SK-N-DZ (cell line): ENCODE results near the gene APH1B.

Experiments
- DNase-seq: peaks from one replicate; pipeline ENCODE4 v3.0.0-alpha.2; 2015; ENCODE audit warnings: low spot score

The APH1B gene

DNA sequence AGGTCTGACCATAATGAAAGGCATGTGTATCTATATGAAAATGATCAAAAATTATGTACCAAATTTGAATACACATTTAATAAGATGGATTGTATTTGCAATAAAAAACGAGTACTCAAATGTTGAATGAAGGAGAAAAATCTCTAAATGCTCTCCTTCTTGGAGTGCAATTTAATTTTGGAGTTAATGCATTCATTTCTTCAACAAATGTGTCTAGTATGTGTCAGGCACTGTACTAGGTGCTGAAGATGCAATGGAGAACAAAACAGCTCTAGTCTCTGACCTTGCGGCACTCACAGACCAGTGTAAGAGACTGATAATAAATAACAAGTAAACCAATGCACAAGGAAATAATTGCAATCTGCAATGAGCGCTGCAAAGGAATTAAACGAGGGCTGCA is 75.4 kb downstream of the APH1B start:
- no peak for DNase-seq

- DNase-seq = no peak
Observed at GRCh38 chr15:63353261-63353660, 75.9 kb downstream of the APH1B start.

GRCh38 chr15:63353887-63354286 is 76.5 kb downstream of the APH1B start:
- DNase-seq = no peak

GRCh38 chr15:63354821-63355650 is 77.6 kb downstream of the APH1B start:
- no peak for DNase-seq

DNA sequence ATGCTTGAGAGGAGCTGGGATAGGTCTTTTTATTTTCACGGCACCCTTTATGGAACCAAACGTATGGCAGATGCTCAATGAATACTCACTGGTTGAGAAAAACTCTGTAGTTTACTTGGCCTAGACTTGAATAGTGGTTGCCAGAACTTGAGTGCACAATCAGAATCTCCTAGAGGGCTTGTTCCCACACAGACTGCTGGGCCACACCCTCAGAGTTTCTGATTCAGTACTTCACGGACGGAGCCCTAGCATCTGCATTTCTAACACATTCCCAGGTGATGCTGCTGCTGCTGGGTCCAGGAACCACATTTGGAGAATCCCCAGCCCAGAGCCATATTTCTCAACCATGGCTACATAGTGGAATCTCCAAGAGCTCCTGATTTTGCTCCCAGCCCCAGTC is 79.7 kb downstream of the APH1B start:
- no peak for DNase-seq

- DNase-seq = no peak
Observed at GRCh38 chr15:63357731-63358130, 80.3 kb downstream of the APH1B start.

DNA sequence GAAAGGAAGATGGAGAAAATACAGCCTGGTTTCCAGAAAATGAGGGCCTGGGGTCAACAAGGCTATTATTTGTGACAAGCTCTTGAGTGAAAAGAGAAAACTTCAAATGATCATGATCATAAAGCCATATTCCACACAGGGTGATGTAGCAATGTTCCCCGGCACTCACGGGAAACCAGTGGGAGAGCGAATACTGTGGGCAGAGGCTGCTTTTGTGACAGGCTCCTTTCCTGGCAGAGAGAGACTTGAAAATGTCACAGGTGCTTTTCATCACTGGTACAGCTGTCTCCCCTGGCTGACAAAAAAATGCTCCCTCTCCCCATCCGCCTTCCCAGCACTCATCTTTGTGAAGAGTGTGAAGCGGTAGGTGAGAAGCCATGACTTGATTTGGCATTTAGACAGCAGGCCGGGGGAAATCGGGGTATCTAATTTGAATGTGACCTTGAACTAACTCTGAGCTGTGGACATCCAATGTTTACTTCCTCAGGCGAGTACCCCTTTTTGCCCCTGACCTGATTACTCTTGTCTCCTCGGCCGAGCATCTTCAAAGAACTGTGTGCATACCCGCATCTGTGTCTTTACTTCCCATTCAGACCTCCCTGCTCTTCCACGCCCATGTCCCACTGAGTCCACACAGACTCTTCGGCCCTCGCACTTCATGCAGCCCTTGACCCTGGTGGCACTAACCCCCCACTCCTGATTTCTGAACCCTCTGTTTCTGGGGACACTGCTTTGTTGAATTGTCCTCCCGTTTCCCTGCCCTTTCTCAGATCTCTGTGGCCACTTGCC is 81.0 kb downstream of the APH1B start:
- no peak for DNase-seq
